HG03520 (cell line): ENCODE results near the gene DIP2B.

Source experiments
- ATAC-seq: cut with Tn5 transposase; IDR thresholded peaks from one replicate; pipeline ENCODE4 v1.9.1; 2021; ENCODE audit warnings: mild to moderate bottlenecking, moderate library complexity; ENCODE audit not compliant: unreplicated experiment

The DIP2B gene

GRCh38 chr12:50633955-50634354 lies 129.2 kb downstream of the DIP2B start:
- no peak for ATAC-seq

GRCh38 chr12:50634379-50634778 lies 129.6 kb downstream of the DIP2B start:
- ATAC-seq, result no peak

- ATAC-seq, result no peak
Measured at GRCh38 chr12:50635364-50635763, 130.6 kb downstream of the DIP2B start.

- no peak for ATAC-seq
Measured at GRCh38 chr12:50635857-50636256, 131.1 kb downstream of the DIP2B start.

- ATAC-seq, result no peak
Measured at GRCh38 chr12:50636505-50636904, 131.7 kb downstream of the DIP2B start.

GRCh38 chr12:50637870-50638481 lies 133.2 kb downstream of the DIP2B start:
- no peak for ATAC-seq

GRCh38 chr12:50638482-50638880 lies 133.7 kb downstream of the DIP2B start:
- no peak for ATAC-seq

GRCh38 chr12:50639721-50640120 lies 134.9 kb downstream of the DIP2B start:
- no peak for ATAC-seq

GRCh38 chr12:50640321-50640939 lies 135.6 kb downstream of the DIP2B start:
- no peak for ATAC-seq

- ATAC-seq, result no peak
Measured at GRCh38 chr12:50641566-50641965, 136.8 kb downstream of the DIP2B start.

GRCh38 chr12:50642035-50642451 lies 137.3 kb downstream of the DIP2B start:
- no peak for ATAC-seq

- ATAC-seq, result no peak
Measured at GRCh38 chr12:50642761-50643160, 138.0 kb downstream of the DIP2B start.

GRCh38 chr12:50647031-50647430 lies 142.2 kb downstream of the DIP2B start:
- no peak for ATAC-seq

- no peak for ATAC-seq
Measured at GRCh38 chr12:50647479-50647878, 142.7 kb downstream of the DIP2B start.

- no peak for ATAC-seq
Measured at GRCh38 chr12:50650285-50650684, 145.5 kb downstream of the DIP2B start.

GRCh38 chr12:50655374-50655921 lies 150.7 kb downstream of the DIP2B start:
- ATAC-seq, result no peak

- ATAC-seq, result no peak
Measured at GRCh38 chr12:50659260-50659659, 154.5 kb downstream of the DIP2B start.

GRCh38 chr12:50659690-50660424 lies 155.1 kb downstream of the DIP2B start:
- ATAC-seq, result no peak

- ATAC-seq, result no peak
Measured at GRCh38 chr12:50660425-50660822, 155.6 kb downstream of the DIP2B start.

GRCh38 chr12:50661300-50662115 lies 156.7 kb downstream of the DIP2B start:
- no peak for ATAC-seq

- ATAC-seq, result no peak
Measured at GRCh38 chr12:50662116-50662510, 157.3 kb downstream of the DIP2B start.
